A549 (cell line): ENCODE results near the gene KLF16.

ENCODE experiments used
- CTCF ChIP-seq: fragments of >200 bp; sonication (Bioruptor Twin); formaldehyde crosslinking; IDR thresholded peaks from 3 replicates; pipeline ENCODE4 v1.5.1; 2016
- ESRRA ChIP-seq: fragments of 150-350 bp; IDR thresholded peaks from 2 replicates; pipeline ENCODE4 v1.6.1; 2014; ENCODE audit warnings: mild to moderate bottlenecking, low read length, borderline replicate concordance
- HDAC2 ChIP-seq: fragments of 200-600 bp; sonication (generic); IDR thresholded peaks from 2 replicates; pipeline ENCODE4 v1.6.1; 2016
- JUN ChIP-seq, 2 experiments: fragments of >200 bp; sonication (Bioruptor Twin); formaldehyde crosslinking; IDR thresholded peaks; 2 replicates in 1 of 2; 3 replicates in 1 of 2; pipeline ENCODE4 v1.6.1; 2016 to 2017
- POLR2A ChIP-seq: IDR thresholded peaks from 2 replicates; pipeline ENCODE4 v1.6.1; 2012; ENCODE audit warnings: mild to moderate bottlenecking, low read length
- POLR2AphosphoS2 ChIP-seq: conservative IDR thresholded peaks from 2 replicates; pipeline ENCODE4 v1.6.1; 2012; ENCODE audit warnings: low read length, improper control_type of control experiment, inconsistent platforms
- RCOR1 ChIP-seq: fragments of 150-350 bp; IDR thresholded peaks from 2 replicates; pipeline ENCODE4 v1.6.1; 2014; ENCODE audit warnings: antibody characterized with exemption, low read length, low read depth
- RFX5 ChIP-seq: fragments of 450-650 bp; IDR thresholded peaks from 2 replicates; pipeline ENCODE4 v1.7.1; 2014; ENCODE audit warnings: antibody characterized with exemption, mild to moderate bottlenecking, moderate library complexity
- USF2 ChIP-seq: fragments of 450-650 bp; IDR thresholded peaks from 2 replicates; pipeline ENCODE4 v1.6.1; 2014; ENCODE audit warnings: antibody characterized with exemption

- no peak for TF ChIP-seq CTCF
- no peak for TF ChIP-seq RCOR1
- no peak for TF ChIP-seq ESRRA
- TF ChIP-seq RFX5, result no peak
- TF ChIP-seq JUN (IDR thresholded peaks at IDR 0.05), result no peak
- no peak for TF ChIP-seq USF2
- no peak for TF ChIP-seq HDAC2
- no peak for TF ChIP-seq POLR2A
- TF ChIP-seq POLR2AphosphoS2, result no peak
Observed at GRCh38 chr19:1843116-1843515, 20.3 kb downstream of the KLF16 start.
